ENCODE measurements around the gene PPP2R5D. TPM values are rescaled to one million over a fixed set of nuclear protein-coding genes. Genes with fewer than 3 reads are reported as not detected.

Gene PPP2R5D
- polyA plus RNA-seq, 3 donors from 2014 or later = 17.1 to 29.9 (median 17.7) TPM

Other genes starting within 250 kb of the PPP2R5D start
- 100 to 1,000 TPM; 109 to 140 (median 134) TPM for gene TBCC, start 238.5 kb upstream of the PPP2R5D start, polyA plus RNA-seq
- gene BICRAL, start 202.5 kb upstream of the PPP2R5D start, polyA plus RNA-seq = 1 to 10 TPM; 1.9 to 5.3 (median 2.4) TPM
- 10 to 100 TPM; 42.4 to 90.8 (median 50.5) TPM for gene RPL7L1, start 105.0 kb upstream of the PPP2R5D start, polyA plus RNA-seq
- 1 to 10 TPM in 1 of 3 donors, under 1 TPM in 1, not detected in 1; 0.62 to 3.1 TPM for gene PTCRA, start 68.5 kb upstream of the PPP2R5D start, polyA plus RNA-seq
- gene CNPY3, start 55.1 kb upstream of the PPP2R5D start, polyA plus RNA-seq = 100 to 1,000 TPM in 2 of 3 donors, 10 to 100 TPM in 1; 92.9 to 129 (median 119) TPM
- gene GNMT, start 23.8 kb upstream of the PPP2R5D start, polyA plus RNA-seq = under 1 TPM in 1 of 3 donors, not detected in 2; 0.55 TPM
- 10 to 100 TPM; 12.2 to 18.1 (median 16.4) TPM for gene PEX6, start 5.4 kb upstream of the PPP2R5D start, polyA plus RNA-seq
- 100 to 1,000 TPM in 1 of 3 donors, 10 to 100 TPM in 2; 92.4 to 157 (median 97.6) TPM for gene MEA1, start 29.4 kb downstream of the PPP2R5D start, polyA plus RNA-seq
- gene KLHDC3, start 29.7 kb downstream of the PPP2R5D start, polyA plus RNA-seq = 100 to 1,000 TPM; 123 to 228 (median 143) TPM
- 10 to 100 TPM; 56.1 to 81.4 (median 78.9) TPM for gene RRP36, start 37.1 kb downstream of the PPP2R5D start, polyA plus RNA-seq
- 1 to 10 TPM in 2 of 3 donors, under 1 TPM in 1; 0.90 to 3.4 (median 1.3) TPM for gene CUL7, start 69.3 kb downstream of the PPP2R5D start, polyA plus RNA-seq
- gene MRPL2, start 74.9 kb downstream of the PPP2R5D start, polyA plus RNA-seq = 10 to 100 TPM; 37.5 to 60.8 (median 54.0) TPM
- gene KLC4, start 75.1 kb downstream of the PPP2R5D start, polyA plus RNA-seq = 10 to 100 TPM in 2 of 3 donors, 1 to 10 TPM in 1; 9.1 to 14.4 (median 11.0) TPM
- 1 to 10 TPM in 2 of 3 donors, not detected in 1; 1.1 TPM for gene PTK7, start 91.7 kb downstream of the PPP2R5D start, polyA plus RNA-seq
- gene SRF, start 186.7 kb downstream of the PPP2R5D start, polyA plus RNA-seq = 1 to 10 TPM; 4.8 to 7.3 (median 5.2) TPM
- gene CUL9, start 197.6 kb downstream of the PPP2R5D start, polyA plus RNA-seq = 1 to 10 TPM; 2.2 to 8.5 (median 4.4) TPM
- gene DNPH1, start 244.9 kb downstream of the PPP2R5D start, polyA plus RNA-seq = 10 to 100 TPM; 23.7 to 36.8 (median 33.6) TPM

Measured in immature natural killer cell (primary cell).